ENCODE results near the gene IFI27L1.

IFI27L1 gene

DNA sequence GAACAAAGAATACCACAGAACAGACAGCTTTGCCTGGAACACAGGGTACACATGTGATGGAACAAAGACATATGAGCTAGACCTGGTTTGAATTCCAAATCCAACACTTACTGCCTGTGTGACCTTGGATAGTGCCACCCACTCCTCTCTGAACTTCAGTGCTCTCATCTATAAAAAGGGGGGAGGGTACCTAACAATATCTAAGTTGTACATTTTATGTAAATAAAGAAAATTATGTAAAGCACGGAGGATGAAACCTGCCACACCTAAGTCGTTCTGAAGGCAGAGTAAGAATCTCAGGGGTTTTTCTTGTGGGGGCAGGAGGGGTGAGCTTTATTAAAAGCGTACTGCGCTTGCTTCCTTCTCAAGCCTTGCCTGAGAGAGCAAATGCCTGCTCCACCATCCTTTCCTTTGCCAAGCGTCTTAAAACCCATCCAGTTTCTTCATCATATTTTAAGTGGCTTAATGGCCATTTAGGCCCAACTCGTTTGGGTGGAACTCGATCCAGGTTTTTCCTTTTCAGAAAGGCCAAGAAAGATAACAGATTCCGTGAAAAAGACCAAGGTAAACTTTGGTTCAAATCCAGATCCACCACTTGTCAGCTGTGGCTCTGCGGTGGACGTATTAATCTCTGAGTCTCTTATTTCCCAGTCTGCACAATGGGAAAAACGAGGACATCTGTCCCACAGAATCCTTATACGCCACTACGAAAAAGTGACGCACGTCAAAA lies 1.1 kb upstream of the IFI27L1 start:
- DNase-seq (ENCODE audit: low spot score): peak; percentile 16

DNA sequence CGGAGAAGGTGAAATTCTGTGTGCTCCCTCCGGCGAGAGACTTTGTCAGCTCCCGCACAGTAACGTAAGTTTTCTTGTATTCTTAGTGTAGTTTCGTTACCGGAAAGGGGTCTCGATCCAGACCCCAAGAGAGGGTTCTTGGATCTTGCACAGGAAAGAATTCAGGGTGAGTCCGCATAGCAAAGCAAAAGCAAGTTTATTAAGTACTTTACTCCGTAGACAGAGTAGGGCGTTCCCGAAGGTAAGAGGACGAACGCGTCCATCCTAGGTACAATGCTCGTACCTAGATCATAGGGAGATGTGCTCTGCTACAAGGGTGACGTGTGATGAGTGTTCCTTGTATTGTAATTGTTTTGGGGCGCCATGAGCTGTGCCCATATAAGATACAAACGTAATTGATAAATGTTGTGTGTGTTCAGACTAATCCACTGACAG lies 293 bp downstream of the IFI27L1 start:
- no peak for DNase-seq (ENCODE audit: low spot score)

- no peak for DNase-seq (ENCODE audit: low spot score)
These were observed 6.8 kb downstream of the IFI27L1 start for GRCh38 chr14:94087891-94088290.

DNA sequence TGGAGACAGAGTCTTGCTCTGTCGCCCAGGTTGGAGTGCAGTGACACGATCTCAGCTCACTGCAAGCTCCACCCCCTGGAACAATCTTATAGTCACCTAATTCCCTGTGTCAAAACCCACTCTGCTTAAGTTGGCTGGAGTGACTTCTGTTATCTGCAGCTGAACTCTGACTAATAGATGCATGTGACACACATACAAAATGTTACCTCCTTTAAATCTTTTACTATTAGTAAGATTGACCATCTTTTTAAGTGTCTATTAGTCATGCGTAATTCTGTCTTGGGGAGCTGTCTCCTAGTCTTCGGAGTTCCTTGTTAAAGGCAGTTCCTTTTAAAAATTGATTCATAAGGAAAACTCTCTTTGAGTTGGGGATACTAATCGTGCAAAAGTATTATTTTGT lies 7.4 kb downstream of the IFI27L1 start:
- DNase-seq (ENCODE audit: low spot score): no peak

- DNase-seq (ENCODE audit: low spot score): no peak
These were observed 8.4 kb downstream of the IFI27L1 start for GRCh38 chr14:94089479-94089878.

- no peak for DNase-seq (ENCODE audit: low spot score)
These were observed 12.3 kb downstream of the IFI27L1 start for GRCh38 chr14:94093418-94093817.

DNA sequence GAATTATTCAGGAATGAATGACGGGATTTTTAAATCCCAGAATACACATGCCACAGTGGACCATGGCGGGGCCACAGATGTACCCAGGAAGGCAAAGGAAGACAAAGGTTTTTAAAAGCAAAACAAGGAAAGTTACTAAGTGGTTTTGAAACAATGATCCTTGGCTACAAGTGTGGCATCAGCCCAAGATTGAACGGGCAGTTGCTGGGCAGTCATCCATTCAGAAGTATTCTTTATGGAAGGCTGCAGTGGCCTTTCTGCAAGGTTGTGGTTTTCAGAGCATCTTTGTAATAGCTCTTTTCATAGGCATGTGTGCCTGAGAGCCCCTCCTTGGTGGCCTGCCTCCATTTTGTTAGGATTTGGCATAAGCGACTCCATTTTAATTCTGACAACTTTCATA lies 16.0 kb downstream of the IFI27L1 start:
- no peak for DNase-seq (ENCODE audit: low spot score)

DNA sequence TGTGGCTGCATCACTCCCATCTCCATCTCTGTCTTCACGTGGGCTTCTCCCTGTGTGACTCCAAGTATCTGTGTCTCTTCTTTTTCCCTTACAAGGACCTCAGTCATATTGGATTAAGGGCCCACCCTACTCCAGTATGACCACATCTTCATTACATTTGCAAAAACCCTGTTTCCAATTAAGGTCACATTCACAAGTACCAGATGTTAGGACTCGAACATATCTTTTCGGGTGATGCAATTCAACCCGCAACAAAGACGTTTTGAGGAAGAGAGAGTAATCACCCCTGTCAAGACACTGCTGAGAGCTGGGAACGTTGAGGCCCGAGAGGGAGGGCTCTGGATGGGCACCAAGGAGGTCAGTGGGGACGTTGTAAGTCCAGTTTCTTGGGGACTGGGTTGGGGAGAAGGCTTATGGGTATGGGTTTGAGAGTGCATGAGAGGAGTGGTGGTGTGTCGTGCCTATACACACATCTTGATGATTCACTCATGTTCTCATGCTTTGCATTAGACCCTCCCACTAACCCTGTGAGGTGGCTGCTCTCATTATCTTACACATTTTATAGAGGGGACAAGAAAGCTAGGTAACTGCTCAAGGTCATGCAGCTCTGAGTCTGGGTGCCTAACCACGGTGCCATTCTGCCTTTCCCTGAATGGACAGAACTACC lies 17.3 kb downstream of the IFI27L1 start:
- DNase-seq (ENCODE audit: low spot score): no peak

DNA sequence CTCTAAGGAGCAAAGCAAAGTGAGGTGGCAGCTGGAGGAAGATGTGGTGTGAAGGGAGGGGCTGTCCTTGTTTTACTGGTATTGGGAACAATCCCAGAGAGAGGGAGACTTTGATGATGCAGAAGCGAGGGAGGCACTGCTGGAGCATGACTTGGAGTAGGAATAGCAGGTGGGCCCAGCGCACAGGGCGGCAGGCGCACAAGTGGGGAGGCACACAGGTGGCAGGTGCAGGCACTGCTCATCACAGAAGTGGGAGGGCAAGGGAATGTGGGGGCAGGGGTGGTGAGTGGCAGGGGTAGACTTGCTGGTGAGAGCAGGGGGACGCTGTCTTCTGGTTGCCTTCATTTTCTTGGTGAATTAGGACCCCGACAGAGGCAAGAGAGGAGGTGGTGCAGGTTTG lies 17.9 kb downstream of the IFI27L1 start:
- no peak for DNase-seq (ENCODE audit: low spot score)

DNA sequence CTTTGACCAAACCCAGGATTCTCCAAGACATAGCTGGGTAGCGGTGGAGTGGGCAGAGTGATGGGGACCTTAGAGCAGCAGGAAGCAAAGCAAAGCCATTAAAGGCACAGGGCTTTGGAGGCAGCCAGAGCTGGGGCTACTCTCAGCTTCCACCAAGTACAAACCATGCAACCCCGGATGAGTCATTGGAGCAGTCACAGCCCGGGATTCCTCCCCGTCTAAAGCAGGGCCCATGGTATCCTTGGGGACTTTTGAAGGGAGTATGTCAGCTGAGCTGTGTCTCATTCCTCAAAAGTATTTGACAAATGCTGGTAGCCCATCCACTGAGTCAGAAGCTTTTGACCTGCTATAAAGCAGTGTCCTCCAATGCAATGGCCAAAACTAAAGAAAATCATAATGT lies 19.7 kb downstream of the IFI27L1 start:
- DNase-seq (ENCODE audit: low spot score): no peak

- peak; percentile 59 for DNase-seq (ENCODE audit: low spot score)
These were observed 20.6 kb downstream of the IFI27L1 start for GRCh38 chr14:94101748-94102147.

DNA sequence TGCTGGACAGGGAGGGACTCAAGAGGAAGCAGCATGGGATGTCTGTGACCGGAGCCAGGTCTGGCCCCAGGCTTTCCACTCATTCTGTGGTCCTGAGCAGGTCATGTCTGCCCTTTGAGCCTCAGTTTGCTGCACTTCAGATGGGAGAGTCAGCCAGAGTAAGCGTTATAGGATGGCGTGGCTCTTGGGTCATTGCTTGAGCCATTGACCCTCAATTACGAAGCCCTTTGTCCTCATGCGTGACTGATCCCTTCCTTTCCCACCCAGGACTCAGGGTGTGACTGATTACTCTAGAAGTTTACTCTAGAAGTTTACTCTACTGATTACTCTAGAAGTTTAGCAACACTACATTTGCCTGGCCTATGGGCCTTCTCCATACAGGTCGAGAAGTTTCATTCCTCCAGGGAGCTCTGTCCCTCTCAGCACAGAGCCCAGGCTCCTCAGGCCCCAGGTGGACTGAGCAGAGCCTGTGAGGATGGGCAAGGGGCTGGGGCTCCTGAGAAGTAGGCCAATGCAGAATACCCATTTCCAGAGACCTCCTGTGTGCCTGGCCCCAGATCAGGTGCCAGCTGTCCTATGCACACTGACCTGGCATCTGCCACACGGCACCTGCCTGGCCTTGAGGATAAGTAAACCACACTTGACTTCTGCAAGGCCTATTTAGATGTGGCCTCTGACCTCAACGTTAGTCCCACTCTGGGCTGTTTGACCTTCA lies 21.8 kb downstream of the IFI27L1 start:
- DNase-seq (ENCODE audit: low spot score): no peak

DNA sequence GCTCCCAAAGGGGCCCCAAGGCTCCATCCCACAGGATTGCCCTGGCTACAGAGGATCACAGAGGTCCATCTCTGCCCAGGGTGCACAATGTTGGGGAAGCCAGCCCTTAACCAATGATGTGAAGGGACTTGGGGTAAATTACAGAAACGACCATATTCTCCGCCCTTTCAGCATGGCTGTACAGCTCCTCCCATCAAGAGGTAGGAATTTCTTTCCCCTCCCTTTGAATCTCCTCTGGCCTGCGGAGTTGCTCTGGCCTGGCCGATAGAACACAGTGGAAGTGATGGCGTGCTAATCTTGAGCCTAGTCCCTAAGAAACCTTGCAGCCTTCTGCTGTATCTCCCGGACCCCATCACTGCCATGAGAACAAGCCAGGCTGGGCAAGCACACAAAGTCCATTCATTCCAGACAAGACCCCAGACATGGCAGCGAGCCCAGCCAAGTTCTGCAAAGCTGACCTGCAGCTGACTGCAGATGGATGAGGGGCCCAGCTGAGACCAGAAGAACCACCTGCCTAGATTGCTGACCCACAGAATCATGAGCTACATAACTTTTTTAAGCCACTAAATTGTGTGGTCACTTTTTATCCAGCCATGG lies 22.5 kb downstream of the IFI27L1 start:
- DNase-seq (ENCODE audit: low spot score): no peak

DNA sequence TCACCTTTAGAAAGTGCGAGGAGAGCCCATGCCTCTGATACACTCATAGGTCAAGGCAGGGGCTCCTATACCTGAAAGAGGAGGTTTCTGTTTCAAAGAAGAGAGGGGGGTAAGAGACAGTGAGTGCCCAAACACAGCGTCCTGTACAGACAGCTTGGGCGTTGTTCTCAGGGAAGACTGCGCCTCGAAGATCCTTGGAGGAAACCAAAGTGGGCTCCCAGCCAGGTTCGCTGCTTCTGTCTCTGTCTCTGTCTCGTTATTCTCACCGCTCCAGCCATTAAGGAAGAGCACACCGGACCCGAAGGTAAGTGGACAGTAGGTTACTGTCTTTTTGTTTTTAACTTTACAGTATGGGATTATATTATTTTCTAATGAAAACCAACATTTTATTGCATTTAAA lies 23.6 kb downstream of the IFI27L1 start:
- DNase-seq (ENCODE audit: low spot score): no peak

DNA sequence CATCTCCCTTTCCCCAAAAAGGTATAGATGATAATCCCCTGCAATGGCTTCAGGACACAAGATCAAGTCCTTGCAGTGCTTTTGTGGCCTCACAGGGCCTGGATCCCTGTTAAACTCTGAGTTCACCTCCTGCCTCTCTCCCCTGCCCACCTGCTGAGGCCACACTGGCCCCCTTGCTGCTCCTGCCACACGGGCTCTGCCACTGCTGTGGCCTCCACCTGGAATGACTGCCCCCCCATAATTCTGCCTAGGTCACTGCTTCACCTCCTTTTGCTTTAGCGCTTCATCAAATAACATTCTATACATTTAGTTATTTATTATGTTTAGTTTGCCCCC lies 28.8 kb downstream of the IFI27L1 start:
- no peak for DNase-seq (ENCODE audit: low spot score)

DNA sequence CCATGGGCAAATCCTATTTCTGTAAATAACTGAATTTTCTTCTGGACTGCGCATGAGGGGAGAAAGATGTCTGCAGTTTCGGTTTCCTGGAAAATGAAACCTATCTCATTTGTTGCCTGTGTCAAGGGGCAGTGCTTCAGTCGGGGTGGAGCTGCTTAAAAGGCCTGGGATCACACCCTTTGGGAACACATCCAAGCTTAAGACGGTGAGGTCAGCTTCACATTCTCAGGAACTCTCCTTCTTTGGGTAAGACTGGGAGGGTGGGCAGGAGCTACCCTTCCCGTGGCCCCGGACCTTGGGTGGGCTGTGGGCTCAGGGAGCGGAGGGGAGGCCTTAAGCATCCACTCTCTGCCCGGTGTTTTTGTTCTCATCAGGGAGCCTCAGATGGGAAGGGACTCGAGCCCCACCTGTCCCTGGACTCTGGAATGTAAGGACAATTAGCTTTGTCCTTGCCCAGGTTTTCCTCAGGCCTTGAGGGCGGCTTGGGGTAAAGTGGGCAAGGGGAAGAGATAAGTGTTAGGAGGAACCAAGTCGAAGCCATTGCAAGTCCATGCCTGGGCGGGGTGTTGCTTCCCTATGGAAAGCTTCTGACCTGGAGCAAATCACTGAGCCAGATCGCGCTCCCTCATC lies 29.6 kb downstream of the IFI27L1 start, which contains the start of gene IFI27:
Gene IFI27, plus strand, starts transcription at position 185 of the 630 bp plus-strand sequence.
- DNase-seq (ENCODE audit: low spot score): no peak

DNA sequence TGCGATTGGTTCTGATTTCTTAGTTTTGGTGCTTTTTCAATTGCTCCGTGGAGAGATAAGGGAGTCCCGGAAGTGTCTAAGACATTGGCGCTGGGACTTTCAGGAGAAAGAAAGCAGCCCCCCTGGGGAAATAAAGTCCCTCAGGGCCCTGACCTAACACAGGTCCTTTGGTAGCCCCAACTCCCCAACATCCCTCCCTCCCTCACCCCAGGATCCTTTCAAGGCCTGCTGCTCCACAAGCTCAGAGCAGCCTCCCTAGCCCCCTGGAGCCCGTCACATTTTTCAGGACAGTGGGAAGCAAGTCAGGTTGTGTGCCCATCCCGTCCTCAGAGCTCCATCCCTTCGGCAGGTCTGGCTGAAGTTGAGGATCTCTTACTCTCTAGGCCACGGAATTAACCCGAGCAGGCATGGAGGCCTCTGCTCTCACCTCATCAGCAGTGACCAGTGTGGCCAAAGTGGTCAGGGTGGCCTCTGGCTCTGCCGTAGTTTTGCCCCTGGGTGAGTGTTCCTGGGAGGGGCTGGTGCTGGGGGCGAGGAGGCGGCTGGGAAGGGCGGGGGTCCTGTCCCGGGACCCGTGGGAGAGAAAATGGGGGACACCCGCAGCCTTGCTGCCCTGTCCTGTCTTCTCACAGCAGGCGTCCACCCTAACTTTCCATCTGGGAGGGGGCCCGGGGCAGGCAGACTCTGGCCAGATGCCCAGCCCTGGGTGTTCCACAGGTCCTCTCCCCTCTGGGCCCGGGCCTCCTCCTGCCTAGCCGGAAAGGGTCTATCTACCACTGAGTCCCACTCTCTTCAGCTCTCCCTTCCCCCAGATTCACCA lies 30.4 kb downstream of the IFI27L1 start:
- no peak for DNase-seq (ENCODE audit: low spot score)

DNA sequence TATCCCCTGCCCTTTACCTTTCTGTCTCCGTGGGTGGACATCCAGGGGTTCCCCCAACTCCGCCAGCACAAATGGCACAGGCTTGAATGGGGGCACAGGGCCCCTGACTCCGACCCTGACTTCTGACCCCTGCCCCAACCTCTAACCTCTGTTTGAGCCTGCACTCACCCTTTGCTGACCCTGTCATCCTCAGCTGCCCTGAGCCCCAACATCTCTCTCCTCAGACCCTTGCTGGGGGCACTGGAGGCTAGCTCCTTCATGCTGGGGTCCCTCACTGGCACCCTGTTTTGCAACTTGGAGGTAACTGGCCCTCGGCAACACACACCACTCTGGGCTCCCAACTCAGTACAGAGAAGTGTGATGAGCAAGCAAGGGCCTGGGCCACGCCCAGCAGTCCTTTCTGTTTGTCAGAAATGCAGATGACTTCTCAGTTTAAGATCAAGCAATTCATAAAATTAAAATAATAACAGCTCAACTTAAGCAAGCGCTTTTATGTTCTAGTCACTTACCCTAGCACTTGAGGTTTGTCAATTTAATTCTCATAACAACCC lies 31.5 kb downstream of the IFI27L1 start:
- no peak for DNase-seq (ENCODE audit: low spot score)

GRCh38 chr14:94113073-94113472 lies 32.0 kb downstream of the IFI27L1 start:
- no peak for DNase-seq (ENCODE audit: low spot score)

DNA sequence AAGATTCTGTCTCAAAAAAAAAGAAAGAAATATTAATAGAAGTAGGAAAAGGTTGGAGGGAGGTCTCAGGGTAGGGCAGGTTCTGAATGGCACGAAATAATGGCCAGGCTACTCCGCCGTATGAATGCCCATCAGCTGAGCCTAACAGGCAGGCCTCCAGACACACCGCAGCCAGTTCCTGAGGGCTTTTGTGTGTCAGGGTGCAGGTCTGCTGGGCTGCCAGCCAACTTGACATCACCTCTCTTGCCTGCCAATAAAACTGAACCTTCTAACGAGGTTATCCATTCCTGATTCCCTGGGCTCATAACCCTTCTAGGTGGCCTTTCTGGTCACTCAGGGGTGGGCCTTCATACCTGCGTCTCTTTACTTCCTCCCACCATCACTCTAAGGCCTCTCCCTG lies 32.4 kb downstream of the IFI27L1 start:
- no peak for DNase-seq (ENCODE audit: low spot score)

All from globus pallidus (tissue), 1 donor.